Endodermal cell (in vitro differentiated cells): ENCODE measurements around the gene LOXL1. TPM values are rescaled to one million over a fixed set of nuclear protein-coding genes. Genes with fewer than 3 reads are reported as not detected.
A peak's percentile ranks its signal among the peaks of the same experiment; 100 is the strongest.

Source experiments
- DNase-seq: peaks from one replicate; pipeline ENCODE4 v3.0.0-alpha.2; 2017
- H3K27ac ChIP-seq: 2 replicates; pipeline ENCODE4 v1.5.1; 2013; ENCODE audit warnings: mild to moderate bottlenecking, low read depth, low read length, moderate library complexity
- H3K27me3 ChIP-seq: 2 replicates; pipeline ENCODE4 v1.6.1; 2013; ENCODE audit warnings: mild to moderate bottlenecking, low read length, moderate library complexity; ENCODE audit not compliant: insufficient read depth, control insufficient read depth, poor library complexity, severe bottlenecking
- H3K36me3 ChIP-seq: 2 replicates; pipeline ENCODE4 v1.7.0; 2013; ENCODE audit warnings: mild to moderate bottlenecking, low read length, moderate library complexity; ENCODE audit not compliant: control insufficient read depth, insufficient read depth
- H3K4me1 ChIP-seq: one replicate; pipeline ENCODE4 v1.7.0; 2013; ENCODE audit warnings: low read length; ENCODE audit not compliant: control insufficient read depth, insufficient read depth
- H3K4me3 ChIP-seq: 2 replicates; pipeline ENCODE4 v1.5.1; 2013; ENCODE audit warnings: mild to moderate bottlenecking, low read length, moderate library complexity
- H3K9ac ChIP-seq: 2 replicates; pipeline ENCODE4 v1.6.1; 2013; ENCODE audit warnings: mild to moderate bottlenecking, low read length, moderate library complexity; ENCODE audit not compliant: poor library complexity, severe bottlenecking; ENCODE audit errors: extremely low read depth
- H3K9me3 ChIP-seq: 2 replicates; pipeline ENCODE4 v1.6.1; 2013; ENCODE audit warnings: mild to moderate bottlenecking, low read length, moderate library complexity; ENCODE audit not compliant: control insufficient read depth
- H3K27ac Mint-ChIP-seq: 2 replicates; pipeline ENCODE4 v1.8.0; 2020; ENCODE audit warnings: mixed read lengths
- H3K27me3 Mint-ChIP-seq: 2 replicates; pipeline ENCODE4 v1.8.0; 2021; ENCODE audit warnings: mild to moderate bottlenecking, mixed read lengths; ENCODE audit not compliant: insufficient read depth
- H3K36me3 Mint-ChIP-seq: 2 replicates; pipeline ENCODE4 v1.8.0; 2020; ENCODE audit warnings: low read depth, mixed read lengths
- H3K4me1 Mint-ChIP-seq: 2 replicates; pipeline ENCODE4 v1.8.0; 2020; ENCODE audit warnings: mixed read lengths
- H3K4me3 Mint-ChIP-seq: 2 replicates; pipeline ENCODE4 v1.8.0; 2020; ENCODE audit warnings: mild to moderate bottlenecking, moderate library complexity, mixed read lengths
- H3K9me3 Mint-ChIP-seq: 2 replicates; pipeline ENCODE4 v1.8.0; 2020; ENCODE audit warnings: mild to moderate bottlenecking, mixed read lengths
- CTCF ChIP-seq: fragments of 200-600 bp; sonication (generic); conservative IDR thresholded peaks from 2 replicates; pipeline ENCODE4 v1.5.0; 2021; ENCODE audit warnings: antibody characterized with exemption, mild to moderate bottlenecking
- WGBS, 2 experiments: methylation state at CpG; one replicate each; pipeline versions ENCODE4 v1.1.5 to v1.1.7; 2013; ENCODE audit warnings: missing lambda C conversion rate in 2 of 2, mixed read lengths in 1 of 2; ENCODE audit not compliant: insufficient coverage in 1 of 2, insufficient read length in 1 of 2; 5-methylcytosine and 5-hydroxymethylcytosine counted together
- total RNA-seq, 2 donors: library from RNA; stranded (reverse); fragmentation: NEBNext Ultra II Directional in 1 of 2; extraction: Animal tissue kit (Norgen Biotek cat#: 25700) in 1 of 2; gene quantifications; 2 replicates in 1 of 2; 3 replicates in 1 of 2; pipeline ENCODE4 v1.2.1, GENCODE V29; 2021

LOXL1 gene
- total RNA-seq, 2 donors from 2014 or later, result 21.3 to 31.8 TPM

GRCh38 chr15:73930790-73931281 is 4.6 kb downstream of the LOXL1 start:
- no peak for DNase-seq
- no peak overlapping the region for H3K4me3 ChIP-seq
- no peak overlapping the region for H3K9ac ChIP-seq
- no peaks in the 10 kb centered on the region for H3K9me3 ChIP-seq
- H3K27me3 ChIP-seq, result no peaks in the 10 kb centered on the region
- no peaks in the 10 kb centered on the region for H3K36me3 ChIP-seq
- no peak for TF ChIP-seq CTCF
- Mint-ChIP-seq H3K9me3 (no peaks in the 10 kb centered on the region), H3K4me1 (peaks cover 19% of the 10 kb centered on the region), H3K27me3 (peaks cover 12% of the 10 kb centered on the region), H3K4me3 (no peak overlapping the region), H3K27ac (no peak overlapping the region), H3K36me3 (no peaks in the 10 kb centered on the region)
- H3K27ac ChIP-seq, result no peak overlapping the region
- WGBS, 2 experiments, result 93 to 100% methylated on average over 1 to 7 of the region's 7 CpGs
- H3K4me1 ChIP-seq, result peaks cover 3% of the 10 kb centered on the region

GRCh38 chr15:73931441-73931840 is 5.2 kb downstream of the LOXL1 start:
- no peak for DNase-seq
- Histone ChIP-seq H3K4me1 (no peaks in the 10 kb centered on the region), H3K27me3 (no peaks in the 10 kb centered on the region), H3K9ac (no peak overlapping the region), H3K27ac (no peak overlapping the region), H3K36me3 (no peaks in the 10 kb centered on the region), H3K4me3 (no peak overlapping the region), H3K9me3 (no peaks in the 10 kb centered on the region)
- H3K4me1 Mint-ChIP-seq, result peaks cover 20% of the 10 kb centered on the region
- H3K9me3 Mint-ChIP-seq, result no peaks in the 10 kb centered on the region
- H3K27me3 Mint-ChIP-seq, result peaks cover 9% of the 10 kb centered on the region
- H3K27ac Mint-ChIP-seq, result no peak overlapping the region
- no peak overlapping the region for H3K4me3 Mint-ChIP-seq
- TF ChIP-seq CTCF, result no peak
- WGBS, 2 experiments, result 81 to 100% methylated on average over 1 to 2 of the region's 2 CpGs
- no peaks in the 10 kb centered on the region for H3K36me3 Mint-ChIP-seq

DNA sequence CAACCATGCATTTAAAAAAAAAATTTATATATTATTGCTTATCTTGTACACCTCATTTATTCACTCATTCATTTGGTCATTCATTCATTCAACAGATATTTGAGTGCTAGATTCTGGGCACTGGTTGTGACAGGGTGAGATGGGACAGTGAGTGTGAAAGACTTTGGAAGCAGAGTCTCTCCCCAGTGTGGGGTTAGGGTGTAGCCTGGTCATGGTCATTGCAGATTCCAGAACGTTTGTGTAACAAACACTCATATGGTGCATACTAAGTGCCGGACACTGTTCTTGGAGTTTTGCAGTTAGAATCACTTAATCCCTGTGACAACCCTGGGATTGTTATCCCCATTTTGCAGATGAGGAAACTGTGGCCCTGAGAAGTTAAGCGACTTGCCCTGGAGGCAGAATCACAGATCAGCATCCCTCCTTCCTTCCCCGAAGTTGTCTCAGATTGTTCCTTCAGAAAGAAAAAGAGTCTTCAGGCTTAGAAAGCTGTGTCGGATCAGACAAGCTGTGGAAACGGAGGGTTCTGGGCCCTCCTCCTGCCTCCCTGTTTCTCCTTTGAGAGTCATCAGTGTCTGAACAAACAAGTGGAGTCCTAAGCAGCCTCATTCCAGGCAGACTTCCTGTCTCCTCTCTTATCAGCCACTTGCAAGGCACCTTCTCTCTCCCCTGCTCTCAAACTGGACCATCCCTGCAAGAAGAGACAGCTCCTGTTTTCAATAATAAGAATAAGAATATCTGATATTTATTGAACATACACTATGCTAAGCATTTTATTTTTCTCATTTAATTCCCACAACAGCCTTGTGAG is 6.3 kb downstream of the LOXL1 start:
- Histone ChIP-seq H3K36me3 (no peaks in the 10 kb centered on the region), H3K9me3 (no peaks in the 10 kb centered on the region), H3K4me3 (no peak overlapping the region), H3K4me1 (no peaks in the 10 kb centered on the region), H3K27ac (no peak overlapping the region), H3K9ac (no peak overlapping the region), H3K27me3 (no peaks in the 10 kb centered on the region)
- no peak for DNase-seq
- H3K4me3 Mint-ChIP-seq, result no peak overlapping the region
- TF ChIP-seq CTCF, result no peak
- H3K27ac Mint-ChIP-seq, result peak overlapping the region; percentile 55
- H3K27me3 Mint-ChIP-seq, result peaks cover 9% of the 10 kb centered on the region
- H3K36me3 Mint-ChIP-seq, result no peaks in the 10 kb centered on the region
- H3K9me3 Mint-ChIP-seq, result no peaks in the 10 kb centered on the region
- WGBS, 2 experiments, result 78 to 84% methylated on average over 6 of the region's 6 CpGs
- H3K4me1 Mint-ChIP-seq, result peaks cover 24% of the 10 kb centered on the region
